AG09319 (cell line): Measurements from ENCODE around the gene FGF12.

Source experiments
- DNase-seq: peaks from one replicate; pipeline ENCODE4 v3.0.0-alpha.2; 2010; ENCODE audit warnings: low read depth; ENCODE audit errors: extremely low read depth
- CTCF ChIP-seq: IDR thresholded peaks from 2 replicates; pipeline ENCODE4 v1.5.1; 2011; ENCODE audit warnings: low read depth, mild to moderate bottlenecking, inconsistent platforms, low read length, moderate library complexity

FGF12 gene

GRCh38 chr3:192229866-192230265 is 497.5 kb downstream of the FGF12 start:
- no peak for DNase-seq
- TF ChIP-seq CTCF: no peak

GRCh38 chr3:192224634-192225155 is 502.6 kb downstream of the FGF12 start:
- TF ChIP-seq CTCF: no peak
- no peak for DNase-seq

GRCh38 chr3:192223815-192224214 is 503.5 kb downstream of the FGF12 start:
- DNase-seq: no peak
- TF ChIP-seq CTCF: no peak

- no peak for TF ChIP-seq CTCF
- no peak for DNase-seq
These were observed 506.4 kb downstream of the FGF12 start for GRCh38 chr3:192220915-192221314.

GRCh38 chr3:192219926-192220325 is 507.4 kb downstream of the FGF12 start:
- no peak for TF ChIP-seq CTCF
- no peak for DNase-seq

GRCh38 chr3:192216067-192216466 is 511.3 kb downstream of the FGF12 start:
- TF ChIP-seq CTCF: no peak
- DNase-seq: no peak

- DNase-seq: no peak
- no peak for TF ChIP-seq CTCF
These were observed 514.4 kb downstream of the FGF12 start for GRCh38 chr3:192212979-192213378.
